NCI-H1092 treated with DMSO at 0.1 percent for 48 hours (cell line): Measurements from ENCODE around the gene DMPK.
"Not testable (repeated sequence)": the region's sequence is repeated elsewhere in the genome, so short reads cannot be mapped to it uniquely, and the experiment has no call there.

Experiments
- DNase-seq: peaks from one replicate; lab custom pipeline; 2025; lab: John Stamatoyannopoulos, UW

Gene DMPK

GRCh38 chr19:45768655-45768983 lies 13.7 kb downstream of the DMPK start:
- no peak for DNase-seq

GRCh38 chr19:45767881-45768654 lies 14.2 kb downstream of the DMPK start:
- no peak for DNase-seq

GRCh38 chr19:45767410-45767880 lies 14.8 kb downstream of the DMPK start:
- no peak for DNase-seq

GRCh38 chr19:45766869-45767346 lies 15.4 kb downstream of the DMPK start:
- no peak for DNase-seq

GRCh38 chr19:45766296-45766868 lies 15.9 kb downstream of the DMPK start:
- DNase-seq, result no peak

GRCh38 chr19:45765702-45766295 lies 16.5 kb downstream of the DMPK start:
- DNase-seq, result no peak

- no peak for DNase-seq
Measured at GRCh38 chr19:45764945-45765701, 17.2 kb downstream of the DMPK start.

- no peak for DNase-seq
Measured at GRCh38 chr19:45764475-45764874, 17.8 kb downstream of the DMPK start.

- no peak for DNase-seq
Measured at GRCh38 chr19:45763691-45764294, 18.5 kb downstream of the DMPK start.

GRCh38 chr19:45762870-45763631 lies 19.2 kb downstream of the DMPK start:
- DNase-seq, result no peak

- no peak for DNase-seq
Measured at GRCh38 chr19:45761714-45762113, 20.6 kb downstream of the DMPK start.

- DNase-seq, result no peak
Measured at GRCh38 chr19:45758921-45759320, 23.4 kb downstream of the DMPK start.

- no peak for DNase-seq
Measured at GRCh38 chr19:45757695-45758094, 24.6 kb downstream of the DMPK start.

GRCh38 chr19:45754323-45754722 lies 28.0 kb downstream of the DMPK start:
- DNase-seq, result no peak

- DNase-seq, result no peak
Measured at GRCh38 chr19:45753548-45753947, 28.7 kb downstream of the DMPK start.

- no peak for DNase-seq
Measured at GRCh38 chr19:45752639-45753038, 29.7 kb downstream of the DMPK start.

GRCh38 chr19:45751483-45751882 lies 30.8 kb downstream of the DMPK start:
- not testable (repeated sequence) for DNase-seq

- no peak for DNase-seq
Measured at GRCh38 chr19:45747513-45747912, 34.8 kb downstream of the DMPK start.

GRCh38 chr19:45746866-45747265 lies 35.4 kb downstream of the DMPK start:
- no peak for DNase-seq

GRCh38 chr19:45745606-45746005 lies 36.7 kb downstream of the DMPK start:
- no peak for DNase-seq

GRCh38 chr19:45742969-45743368 lies 39.3 kb downstream of the DMPK start:
- no peak for DNase-seq
